ENCODE results near the gene MYCBP2.
A peak's percentile ranks its signal among the peaks of the same experiment; 100 is the strongest.
"Not testable (repeated sequence)": the region's sequence is repeated elsewhere in the genome, so short reads cannot be mapped to it uniquely, and the experiment has no call there.

MYCBP2 gene

GRCh38 chr13:77333594-77333993 lies 6.7 kb upstream of the MYCBP2 start:
- no peak for DNase-seq

- DNase-seq = no peak
These were observed 4.5 kb upstream of the MYCBP2 start for GRCh38 chr13:77331421-77331820.

GRCh38 chr13:77329911-77330584 lies 3.2 kb upstream of the MYCBP2 start:
- DNase-seq = no peak

- DNase-seq = peak; percentile 81
These were observed 2.4 kb upstream of the MYCBP2 start for GRCh38 chr13:77329133-77329910.

- no peak for DNase-seq
These were observed 1.9 kb upstream of the MYCBP2 start for GRCh38 chr13:77328819-77329132.

- no peak for DNase-seq
These were observed 1.4 kb downstream of the MYCBP2 start for GRCh38 chr13:77325371-77325980.

GRCh38 chr13:77323858-77324257 lies 3.0 kb downstream of the MYCBP2 start:
- DNase-seq = no peak

GRCh38 chr13:77319536-77319935 lies 7.4 kb downstream of the MYCBP2 start:
- no peak for DNase-seq

- no peak for DNase-seq
These were observed 8.2 kb downstream of the MYCBP2 start for GRCh38 chr13:77318741-77319140.

GRCh38 chr13:77316430-77316829 lies 10.5 kb downstream of the MYCBP2 start:
- DNase-seq = no peak

GRCh38 chr13:77315509-77315908 lies 11.4 kb downstream of the MYCBP2 start:
- DNase-seq = not testable (repeated sequence)

GRCh38 chr13:77313923-77314322 lies 13.0 kb downstream of the MYCBP2 start:
- DNase-seq = no peak

- no peak for DNase-seq
These were observed 14.6 kb downstream of the MYCBP2 start for GRCh38 chr13:77312311-77312710.

- no peak for DNase-seq
These were observed 16.2 kb downstream of the MYCBP2 start for GRCh38 chr13:77310579-77311279.

- DNase-seq = no peak
These were observed 16.7 kb downstream of the MYCBP2 start for GRCh38 chr13:77310161-77310560.

GRCh38 chr13:77309254-77309653 lies 17.6 kb downstream of the MYCBP2 start:
- no peak for DNase-seq

GRCh38 chr13:77306458-77306857 lies 20.4 kb downstream of the MYCBP2 start:
- no peak for DNase-seq

GRCh38 chr13:77305266-77305665 lies 21.6 kb downstream of the MYCBP2 start:
- no peak for DNase-seq

- no peak for DNase-seq
These were observed 26.5 kb downstream of the MYCBP2 start for GRCh38 chr13:77300176-77301037.

GRCh38 chr13:77299587-77299986 lies 27.3 kb downstream of the MYCBP2 start:
- DNase-seq = no peak

- no peak for DNase-seq
These were observed 28.5 kb downstream of the MYCBP2 start for GRCh38 chr13:77298426-77298825.

GRCh38 chr13:77291774-77292173 lies 35.1 kb downstream of the MYCBP2 start:
- DNase-seq = no peak

GRCh38 chr13:77290342-77290741 lies 36.6 kb downstream of the MYCBP2 start:
- no peak for DNase-seq

Measured in activated T-cell treated with anti-CD3 and anti-CD28 coated beads, Interleukin-2, amount 50 U/mL, for 1 hour (primary cell).